HK-2 (cell line): Measurements from ENCODE around the gene DHCR24.

Experiments
- DNase-seq: peaks from one replicate; pipeline ENCODE4 v3.0.0-alpha.2; 2018; ENCODE audit not compliant: unreplicated experiment

The DHCR24 gene

GRCh38 chr1:54846301-54846700 lies 40.7 kb downstream of the DHCR24 start:
- no peak for DNase-seq

- DNase-seq: no peak
Observed at GRCh38 chr1:54845772-54846171, 41.2 kb downstream of the DHCR24 start.

GRCh38 chr1:54844564-54844963 lies 42.4 kb downstream of the DHCR24 start:
- no peak for DNase-seq

- DNase-seq: no peak
Observed at GRCh38 chr1:54843449-54843848, 43.5 kb downstream of the DHCR24 start.

GRCh38 chr1:54842963-54843362 lies 44.0 kb downstream of the DHCR24 start:
- DNase-seq: no peak

GRCh38 chr1:54842206-54842915 lies 44.6 kb downstream of the DHCR24 start:
- DNase-seq: no peak

- no peak for DNase-seq
Observed at GRCh38 chr1:54839824-54840223, 47.2 kb downstream of the DHCR24 start.

- DNase-seq: no peak
Observed at GRCh38 chr1:54838565-54839180, 48.3 kb downstream of the DHCR24 start.

GRCh38 chr1:54837002-54837853 lies 49.8 kb downstream of the DHCR24 start:
- no peak for DNase-seq

GRCh38 chr1:54836594-54836993 lies 50.4 kb downstream of the DHCR24 start:
- no peak for DNase-seq

GRCh38 chr1:54835970-54836369 lies 51.0 kb downstream of the DHCR24 start:
- DNase-seq: no peak

GRCh38 chr1:54835131-54835898 lies 51.7 kb downstream of the DHCR24 start:
- DNase-seq: no peak

- no peak for DNase-seq
Observed at GRCh38 chr1:54834007-54834541, 52.9 kb downstream of the DHCR24 start.

- no peak for DNase-seq
Observed at GRCh38 chr1:54833121-54833520, 53.9 kb downstream of the DHCR24 start.

GRCh38 chr1:54826226-54826816 lies 60.7 kb downstream of the DHCR24 start:
- DNase-seq: no peak

GRCh38 chr1:54825696-54826095 lies 61.3 kb downstream of the DHCR24 start:
- no peak for DNase-seq

GRCh38 chr1:54823670-54824069 lies 63.3 kb downstream of the DHCR24 start:
- DNase-seq: no peak

GRCh38 chr1:54819733-54820132 lies 67.3 kb downstream of the DHCR24 start:
- no peak for DNase-seq

- no peak for DNase-seq
Observed at GRCh38 chr1:54819195-54819536, 67.8 kb downstream of the DHCR24 start.

GRCh38 chr1:54818461-54819194 lies 68.4 kb downstream of the DHCR24 start:
- DNase-seq: no peak

- DNase-seq: no peak
Observed at GRCh38 chr1:54816951-54817350, 70.0 kb downstream of the DHCR24 start.
